Measurements from ENCODE around the gene PLET1. TPM values are rescaled to one million over a fixed set of nuclear protein-coding genes. Genes with fewer than 3 reads are reported as not detected.
"Not testable (repeated sequence)": the region's sequence is repeated elsewhere in the genome, so short reads cannot be mapped to it uniquely, and the experiment has no call there.

The PLET1 gene
- total and polyA plus RNA-seq, 2 donors (not counting 3 experiments of a cell fraction or from before 2014, with no cell fraction given), result not detected

DNA sequence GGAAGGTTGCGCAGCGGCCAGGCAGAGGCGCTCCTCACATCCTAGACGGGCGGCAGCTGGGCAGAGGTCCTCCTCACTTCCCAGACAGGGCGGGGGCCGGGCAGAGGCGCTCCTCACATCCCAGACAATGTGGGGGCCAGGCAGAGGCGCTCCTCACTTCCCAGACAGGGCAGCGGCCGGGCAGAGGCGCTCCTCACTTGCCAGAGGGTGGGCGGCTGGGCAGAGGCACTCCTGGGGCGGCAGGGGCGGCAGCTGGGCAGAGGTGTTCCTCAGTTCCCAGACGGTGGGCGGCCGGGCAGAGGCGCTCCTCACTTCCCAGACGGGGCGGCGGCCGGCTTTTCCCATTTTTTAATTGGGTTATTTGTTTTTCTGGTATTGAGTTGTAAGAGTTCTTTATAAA lies 54.6 kb downstream of the PLET1 start:
- dilution Hi-C loops (cut with MboI; ENCODE audit: extremely low pct_ligation_motif_present, low sequenced_read_pairs), result no loop called here
- no peak for FAIRE-seq
- CTCF ChIA-PET, result interaction anchor here (0.7 to 1.4 kb wide), 2 partner anchors 13 to 74 kb away, joined by 3 to 5 read pairs; no protein-coding TSS in a partner anchor
- no peak overlapping the region for H3K4me3 ChIP-seq (replicated peaks in 1 of 3; ENCODE audit: insufficient read depth in 1 of 3, low read depth in 1 of 3, low read length in 3 of 3)
- POLR2A ChIA-PET, result no interaction called here
- H3K27me3 ChIP-seq (ENCODE audit: control insufficient read depth in 2 of 2, insufficient read depth in 2 of 2, low read length in 2 of 2), result no peaks in the 10 kb centered on the region
- no peak overlapping the region for H3K27ac ChIP-seq (ENCODE audit: insufficient read depth, low read depth, low read length)
- intact Hi-C loops (cut with micrococcal nuclease), result no loop called here
- H3K4me2 ChIP-seq (ENCODE audit: insufficient read depth, low read length), result no peak overlapping the region
- no peak for TF ChIP-seq JUN (IDR thresholded peaks at IDR 0.05; ENCODE audit: borderline replicate concordance, insufficient read depth, insufficient read length, low read depth)
- H3K4me1 ChIP-seq (ENCODE audit: control insufficient read depth, extremely low read depth, insufficient read depth, low read length), result no peaks in the 10 kb centered on the region
- DNase-seq (ENCODE audit: low read depth, low spot score), result no peak
- H4K20me1 ChIP-seq (replicated peaks; ENCODE audit: control insufficient read depth, extremely low read depth, insufficient read depth, low read length), result no peaks in the 10 kb centered on the region
- no peaks in the 10 kb centered on the region for H3K9me1 ChIP-seq (replicated peaks; ENCODE audit: control insufficient read depth, extremely low read depth, insufficient read depth, low read length)
- H3K36me3 ChIP-seq (ENCODE audit: control insufficient read depth in 2 of 2, extremely low read depth in 1 of 2, insufficient read depth in 2 of 2, low read length in 2 of 2), result no peaks in the 10 kb centered on the region
- H3K79me2 ChIP-seq (ENCODE audit: control insufficient read depth, insufficient read depth, low read length), result no peaks in the 10 kb centered on the region
- no peak overlapping the region for H3K9ac ChIP-seq (replicated peaks; ENCODE audit: extremely low read depth, insufficient read depth, low read length)
- BruUV-seq (replicated peaks), result no TSS peak
- H2AFZ ChIP-seq (ENCODE audit: low read depth, low read length), result no peak overlapping the region
- no peaks in the 10 kb centered on the region for H3K9me3 ChIP-seq (replicated peaks; ENCODE audit: control insufficient read depth, insufficient read depth, low read length)

DNA sequence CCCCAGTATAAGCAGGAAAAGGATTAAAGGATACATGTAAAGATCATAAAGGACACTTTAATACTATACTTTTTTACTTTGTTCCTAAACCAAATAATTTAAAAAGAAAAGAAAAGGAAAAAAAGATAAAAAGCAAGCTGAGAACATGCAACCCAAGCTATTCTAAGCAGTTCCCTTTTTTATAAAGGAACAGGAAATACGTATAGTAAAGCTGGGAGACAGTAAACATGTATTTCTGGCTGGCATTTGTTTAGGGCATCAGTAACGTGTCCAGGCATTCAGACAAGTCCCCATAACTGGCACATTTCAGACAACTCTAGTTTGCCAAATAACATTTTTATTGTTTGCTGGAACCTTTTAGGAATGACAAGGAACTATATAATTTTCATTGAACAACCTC lies 60.4 kb downstream of the PLET1 start:
- dilution Hi-C loops (cut with MboI; ENCODE audit: extremely low pct_ligation_motif_present, low sequenced_read_pairs) (no loop called here), intact Hi-C loops (cut with micrococcal nuclease) (no loop called here)
- Histone ChIP-seq H3K27ac (ENCODE audit: insufficient read depth, low read depth, low read length) (no peak overlapping the region), H3K9me3 (replicated peaks; ENCODE audit: control insufficient read depth, insufficient read depth, low read length) (no peaks in the 10 kb centered on the region), H3K36me3 (ENCODE audit: control insufficient read depth in 2 of 2, extremely low read depth in 1 of 2, insufficient read depth in 2 of 2, low read length in 2 of 2) (no peaks in the 10 kb centered on the region), H3K79me2 (ENCODE audit: control insufficient read depth, insufficient read depth, low read length) (no peaks in the 10 kb centered on the region), H3K9ac (replicated peaks; ENCODE audit: extremely low read depth, insufficient read depth, low read length) (no peak overlapping the region), H4K20me1 (replicated peaks; ENCODE audit: control insufficient read depth, extremely low read depth, insufficient read depth, low read length) (no peaks in the 10 kb centered on the region), H3K9me1 (replicated peaks; ENCODE audit: control insufficient read depth, extremely low read depth, insufficient read depth, low read length) (no peaks in the 10 kb centered on the region), H3K27me3 (ENCODE audit: control insufficient read depth in 2 of 2, insufficient read depth in 2 of 2, low read length in 2 of 2) (peaks cover 0 to 2% of the 10 kb centered on the region in 2 experiments), H3K4me2 (ENCODE audit: insufficient read depth, low read length) (no peak overlapping the region), H3K4me1 (ENCODE audit: control insufficient read depth, extremely low read depth, insufficient read depth, low read length) (no peaks in the 10 kb centered on the region), H3K4me3 (replicated peaks in 1 of 3; ENCODE audit: insufficient read depth in 1 of 3, low read depth in 1 of 3, low read length in 3 of 3) (no peak overlapping the region), H2AFZ (ENCODE audit: low read depth, low read length) (no peak overlapping the region)
- ChIA-PET CTCF (interaction anchor here (1.0 to 1.6 kb wide), 4 partner anchors 19 to 82 kb away, joined by 3 to 5 read pairs (median 4); no protein-coding TSS in a partner anchor), POLR2A (no interaction called here)
- no TSS peak for BruUV-seq (replicated peaks)
- TF ChIP-seq POLR2A (IDR thresholded peaks at IDR 0.05; ENCODE audit: low read depth, low read length), result no peak
- FAIRE-seq, result no peak
- DNase-seq (ENCODE audit: low read depth, low spot score), result no peak

DNA sequence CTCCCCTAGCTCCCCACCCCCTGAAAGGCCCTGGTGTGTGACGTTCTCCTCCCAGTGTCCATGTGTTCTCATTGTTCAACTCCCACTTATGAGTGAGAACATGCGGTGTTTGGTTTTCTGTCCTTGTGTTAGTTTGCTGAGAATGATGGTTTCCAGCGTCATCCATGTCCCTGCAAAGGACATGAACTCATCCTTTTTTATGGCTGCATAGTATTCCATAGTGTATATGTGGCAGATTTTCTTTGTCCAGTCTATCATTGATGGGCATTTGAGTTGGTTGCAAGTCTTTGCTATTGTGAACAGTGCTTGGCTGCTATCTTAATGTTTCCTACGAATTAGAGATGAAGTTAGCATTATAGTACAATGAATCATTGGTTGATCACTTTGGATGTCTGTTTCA lies 61.6 kb downstream of the PLET1 start:
- BruUV-seq (replicated peaks); H3K36me3 ChIP-seq (ENCODE audit: control insufficient read depth in 2 of 2, extremely low read depth in 1 of 2, insufficient read depth in 2 of 2, low read length in 2 of 2); H3K27me3 ChIP-seq (ENCODE audit: control insufficient read depth in 2 of 2, insufficient read depth in 2 of 2, low read length in 2 of 2); FAIRE-seq; H2AFZ ChIP-seq (ENCODE audit: low read depth, low read length); H3K4me3 ChIP-seq (replicated peaks in 1 of 3; ENCODE audit: insufficient read depth in 1 of 3, low read depth in 1 of 3, low read length in 3 of 3); dilution Hi-C loops (cut with MboI; ENCODE audit: extremely low pct_ligation_motif_present, low sequenced_read_pairs); H3K4me2 ChIP-seq (ENCODE audit: insufficient read depth, low read length); H4K20me1 ChIP-seq (replicated peaks; ENCODE audit: control insufficient read depth, extremely low read depth, insufficient read depth, low read length); H3K4me1 ChIP-seq (ENCODE audit: control insufficient read depth, extremely low read depth, insufficient read depth, low read length); H3K79me2 ChIP-seq (ENCODE audit: control insufficient read depth, insufficient read depth, low read length); intact Hi-C loops (cut with micrococcal nuclease); H3K9me3 ChIP-seq (replicated peaks; ENCODE audit: control insufficient read depth, insufficient read depth, low read length); H3K9me1 ChIP-seq (replicated peaks; ENCODE audit: control insufficient read depth, extremely low read depth, insufficient read depth, low read length); H3K27ac ChIP-seq (ENCODE audit: insufficient read depth, low read depth, low read length); H3K9ac ChIP-seq (replicated peaks; ENCODE audit: extremely low read depth, insufficient read depth, low read length); DNase-seq (ENCODE audit: low read depth, low spot score); POLR2A ChIA-PET: not testable (repeated sequence)
- CTCF ChIA-PET, result interaction anchor here (1.6 kb wide), 1 partner anchor 20 kb away, joined by 4 read pairs; no protein-coding TSS in a partner anchor

Small RNA genes within 50 kb of the gene (small RNA-seq; reads per million reads assigned to genes)
- not detected for gene MRPS36P4 (ENCODE audit: insufficient read depth, insufficient read length, low read depth, low replicate concordance)

Other genes starting within 250 kb of the PLET1 start
- gene DLAT, start 235.5 kb downstream of the PLET1 start, total RNA-seq, result 40.1 and 41.3 TPM in 2 replicates
- 10.5 and 13.3 TPM in 2 replicates for gene DLAT, start 235.5 kb downstream of the PLET1 start, polyA plus RNA-seq
- gene PIH1D2, start 186.8 kb downstream of the PLET1 start, total RNA-seq, result 1.3 and 1.8 TPM in 2 replicates
- 0.49 and 0.51 TPM in 2 replicates for gene PIH1D2, start 186.8 kb downstream of the PLET1 start, polyA plus RNA-seq
- gene NKAPD1, start 186.6 kb downstream of the PLET1 start, total RNA-seq, result 16.7 and 18.5 TPM in 2 replicates
- gene NKAPD1, start 186.6 kb downstream of the PLET1 start, polyA plus RNA-seq, result 5.2 and 7.2 TPM in 2 replicates
- gene TIMM8B, start 174.1 kb downstream of the PLET1 start, total RNA-seq, result 64.1 and 77.0 TPM in 2 replicates
- gene TIMM8B, start 174.1 kb downstream of the PLET1 start, polyA plus RNA-seq, result 110 and 120 TPM in 2 replicates
- 72.3 and 79.0 TPM in 2 replicates for gene SDHD, start 174.0 kb downstream of the PLET1 start, total RNA-seq
- gene SDHD, start 174.0 kb downstream of the PLET1 start, polyA plus RNA-seq, result 169 and 190 TPM in 2 replicates
- 1.5 and 1.6 TPM in 2 replicates for gene IL18, start 96.8 kb downstream of the PLET1 start, total RNA-seq
- 0.29 and 0.73 TPM in 2 replicates for gene IL18, start 96.8 kb downstream of the PLET1 start, polyA plus RNA-seq
- gene TEX12, start 93.5 kb downstream of the PLET1 start, total RNA-seq, result 0.46 TPM in 1 of 2 replicates, not detected in the other
- not detected in 2 replicates for gene TEX12, start 93.5 kb downstream of the PLET1 start, polyA plus RNA-seq
- 1.4 and 1.9 TPM in 2 replicates for gene BCO2, start 85.3 kb downstream of the PLET1 start, total RNA-seq
- 0.58 and 0.60 TPM in 2 replicates for gene BCO2, start 85.3 kb downstream of the PLET1 start, polyA plus RNA-seq
- 41.9 and 45.7 TPM in 2 replicates for gene PTS, start 34.4 kb downstream of the PLET1 start, total RNA-seq
- 19.8 and 29.1 TPM in 2 replicates for gene PTS, start 34.4 kb downstream of the PLET1 start, polyA plus RNA-seq

Measured in endothelial cell of umbilical vein (primary cell).